Ishikawa (cell line): ENCODE data around the gene NR5A2.

Experiments
- CEBPB ChIP-seq: IDR thresholded peaks from 2 replicates; pipeline ENCODE4 v1.6.1; 2012
- CREB1 ChIP-seq: IDR thresholded peaks from 2 replicates; pipeline ENCODE4 v1.6.1; 2012; ENCODE audit warnings: low read depth
- EGR1 ChIP-seq: IDR thresholded peaks from 2 replicates; pipeline ENCODE4 v1.6.1; 2012
- EP300 ChIP-seq: IDR thresholded peaks from 2 replicates; pipeline ENCODE4 v1.6.1; 2012; ENCODE audit warnings: borderline replicate concordance
- FOXM1 ChIP-seq: IDR thresholded peaks from 2 replicates; pipeline ENCODE4 v1.6.1; 2012; ENCODE audit warnings: low read depth, borderline replicate concordance
- MAX ChIP-seq: IDR thresholded peaks from 2 replicates; pipeline ENCODE4 v1.6.1; 2012
- RAD21 ChIP-seq: IDR thresholded peaks from 2 replicates; pipeline ENCODE4 v1.6.1; 2012; ENCODE audit warnings: low read depth
- REST ChIP-seq: IDR thresholded peaks from 2 replicates; pipeline ENCODE4 v1.6.1; 2012; ENCODE audit warnings: low read depth, mild to moderate bottlenecking
- TAF1 ChIP-seq: IDR thresholded peaks from 2 replicates; pipeline ENCODE4 v1.6.1; 2012; ENCODE audit warnings: low read depth, mild to moderate bottlenecking
- TCF12 ChIP-seq: IDR thresholded peaks from 2 replicates; pipeline ENCODE4 v1.6.1; 2012; ENCODE audit warnings: low read depth
- USF1 ChIP-seq: IDR thresholded peaks from 2 replicates; pipeline ENCODE4 v1.6.1; 2012
- YY1 ChIP-seq: IDR thresholded peaks from 2 replicates; pipeline ENCODE4 v1.6.1; 2012; ENCODE audit warnings: low read depth

GRCh38 chr1:200172311-200172710 lies 144.8 kb downstream of the NR5A2 start:
- no peak for TF ChIP-seq EP300
- no peak for TF ChIP-seq REST
- TF ChIP-seq USF1 = no peak
- TF ChIP-seq TCF12 = no peak
- no peak for TF ChIP-seq YY1
- no peak for TF ChIP-seq EGR1
- no peak for TF ChIP-seq CREB1
- no peak for TF ChIP-seq TAF1
- TF ChIP-seq CEBPB = no peak
- TF ChIP-seq RAD21 = no peak
- no peak for TF ChIP-seq FOXM1
- no peak for TF ChIP-seq MAX
